IMR-90 (cell line): Measurements from ENCODE around the gene GRIN1. TPM values are rescaled to one million over a fixed set of nuclear protein-coding genes. Genes with fewer than 3 reads are reported as not detected.

ENCODE experiments used
- ATAC-seq: fragments of 200-7000 bp; cut with Tn5 transposase; 2 replicates; pipeline ENCODE4 v1.9.1; 2020; ENCODE audit warnings: low read depth, mild to moderate bottlenecking, moderate library complexity
- BruUV-seq: library from RNA; stranded (reverse); fragments of 400-500 nt; replicated peaks from 2 replicates; lab custom pipeline; 2021; lab: Mats Ljungman, UMichigan
- CTCF ChIA-PET: fragments of 300-600 bp; formaldehyde crosslinking; extraction: SDS; loops from one replicate; lab custom pipeline; 2021; ENCODE audit warnings: antibody characterized with exemption; lab: Yijun Ruan, JAX
- POLR2A ChIA-PET: fragments of 300-600 bp; sonication (Branson Sonifier 250); formaldehyde crosslinking; loops from one replicate; lab custom pipeline; 2022; ENCODE audit warnings: antibody characterized with exemption; ENCODE audit not compliant: unreplicated experiment; lab: Charles Lee
- DNase-seq: peaks from one replicate; pipeline ENCODE4 v3.0.0; 2013
- H2AFZ ChIP-seq: replicated peaks from 2 replicates; pipeline ENCODE3; 2013; ENCODE audit warnings: low read length, mild to moderate bottlenecking; ENCODE audit not compliant: poor library complexity
- H2AK5ac ChIP-seq: 2 replicates; pipeline ENCODE4 v1.6.1; 2013; ENCODE audit warnings: low read depth, low read length, inconsistent platforms
- H2AK9ac ChIP-seq: replicated peaks from 2 replicates; pipeline ENCODE3; 2013; ENCODE audit warnings: mild to moderate bottlenecking, low read depth, low read length, moderate library complexity; ENCODE audit not compliant: poor library complexity
- H2BK120ac ChIP-seq: 2 replicates; pipeline ENCODE4 v1.6.1; 2013; ENCODE audit warnings: low read depth, low read length, inconsistent platforms
- H2BK15ac ChIP-seq: 3 replicates; pipeline ENCODE4 v1.6.1; 2013; ENCODE audit warnings: low read depth, low read length, inconsistent platforms
- H2BK20ac ChIP-seq: 2 replicates; pipeline ENCODE4 v1.6.1; 2013; ENCODE audit warnings: low read depth, mild to moderate bottlenecking, inconsistent platforms, low read length, moderate library complexity
- H2BK5ac ChIP-seq: 2 replicates; pipeline ENCODE4 v1.6.1; 2013; ENCODE audit warnings: mild to moderate bottlenecking, low read depth, low read length, inconsistent platforms; ENCODE audit not compliant: poor library complexity, severe bottlenecking
- H3K14ac ChIP-seq: replicated peaks from 2 replicates; pipeline ENCODE4 v1.6.1; 2013; ENCODE audit warnings: low read depth, low read length, inconsistent platforms
- H3K18ac ChIP-seq: 2 replicates; pipeline ENCODE4 v1.6.1; 2013; ENCODE audit warnings: low read depth, low read length, control low read depth
- H3K23ac ChIP-seq: 2 replicates; pipeline ENCODE4 v1.6.1; 2013; ENCODE audit warnings: low read depth, low read length, inconsistent platforms
- H3K27ac ChIP-seq: 2 replicates; pipeline ENCODE4 v1.5.1; 2013; ENCODE audit warnings: mild to moderate bottlenecking, control low read depth, low read length; ENCODE audit not compliant: insufficient read depth
- H3K27me3 ChIP-seq: 2 replicates; pipeline ENCODE4 v1.6.1; 2013; ENCODE audit warnings: low read length; ENCODE audit not compliant: control insufficient read depth, insufficient read depth
- H3K36me3 ChIP-seq: 2 replicates; pipeline ENCODE4 v1.6.1; 2013; ENCODE audit warnings: low read length, mixed read lengths; ENCODE audit not compliant: control insufficient read depth, insufficient read depth
- H3K4ac ChIP-seq: 2 replicates; pipeline ENCODE4 v1.6.1; 2013; ENCODE audit warnings: low read depth, low read length, inconsistent platforms
- H3K4me1 ChIP-seq: 2 replicates; pipeline ENCODE4 v1.6.1; 2013; ENCODE audit warnings: low read length, mixed read lengths; ENCODE audit not compliant: control insufficient read depth, insufficient read depth
- H3K4me2 ChIP-seq: 2 replicates; pipeline ENCODE4 v1.6.1; 2013; ENCODE audit warnings: low read depth, mild to moderate bottlenecking, control low read depth, low read length, moderate library complexity
- H3K4me3 ChIP-seq: 2 replicates; pipeline ENCODE4 v1.5.1; 2013; ENCODE audit warnings: low read depth, mild to moderate bottlenecking, control low read depth, low read length, moderate library complexity; ENCODE audit not compliant: insufficient read depth
- H3K56ac ChIP-seq: 2 replicates; pipeline ENCODE4 v1.6.1; 2013; ENCODE audit warnings: low read length, inconsistent platforms; ENCODE audit not compliant: insufficient read depth; ENCODE audit errors: extremely low read depth
- H3K79me1 ChIP-seq, 2 experiments: 2 replicates each; pipeline ENCODE4 v1.6.1; 2013; ENCODE audit warnings: low read length in 2 of 2, inconsistent platforms in 1 of 2, low read depth in 1 of 2
- H3K9ac ChIP-seq: 2 replicates; pipeline ENCODE4 v1.6.1; 2013; ENCODE audit warnings: low read depth, low read length, control low read depth
- H3K9me1 ChIP-seq: 2 replicates; pipeline ENCODE4 v1.6.1; 2013; ENCODE audit warnings: low read length, inconsistent platforms; ENCODE audit not compliant: insufficient read depth
- H3K9me3 ChIP-seq: 2 replicates; pipeline ENCODE4 v1.6.1; 2013; ENCODE audit warnings: low read length; ENCODE audit not compliant: control insufficient read depth, insufficient read depth
- H4K20me1 ChIP-seq: 2 replicates; pipeline ENCODE4 v1.6.1; 2013; ENCODE audit warnings: low read length, inconsistent platforms; ENCODE audit not compliant: insufficient read depth
- H4K5ac ChIP-seq: 2 replicates; pipeline ENCODE4 v1.6.1; 2013; ENCODE audit warnings: mild to moderate bottlenecking, low read depth, low read length, control low read depth
- H4K8ac ChIP-seq, 2 experiments: 2 replicates each; pipeline ENCODE4 v1.6.1; 2013; ENCODE audit warnings: low read depth in 2 of 2, low read length in 2 of 2, control low read depth in 1 of 2, inconsistent platforms in 1 of 2
- H4K91ac ChIP-seq: 2 replicates; pipeline ENCODE4 v1.6.1; 2013; ENCODE audit warnings: low read depth, low read length, inconsistent platforms; ENCODE audit not compliant: insufficient read depth
- CTCF ChIP-seq: conservative IDR thresholded peaks from 2 replicates; pipeline ENCODE4 v1.5.1; 2012; ENCODE audit warnings: mild to moderate bottlenecking, low read depth, low read length, improper control_type of control experiment
- RCOR1 ChIP-seq: IDR thresholded peaks from 2 replicates; pipeline ENCODE4 v1.6.1; 2012; ENCODE audit warnings: mild to moderate bottlenecking, low read length, improper control_type of control experiment; ENCODE audit not compliant: insufficient replicate concordance
- WGBS, 2 experiments: methylation state at CpG; one replicate each; pipeline versions ENCODE4 v1.1.5 to v1.1.7; 2013; ENCODE audit warnings: missing lambda C conversion rate in 2 of 2; ENCODE audit not compliant: insufficient read length in 1 of 2; ENCODE audit errors: extremely low coverage in 2 of 2; 5-methylcytosine and 5-hydroxymethylcytosine counted together
- dilution Hi-C: fragments of 300-500 bp; cut with HindIII; formaldehyde crosslinking; loops from one replicate; pipeline ENCODE4 v1.14.3; 2018; ENCODE audit warnings: low sequenced_read_pairs; ENCODE audit not compliant: unreplicated experiment
- in situ Hi-C: fragments of 300-500 bp; cut with MboI; formaldehyde crosslinking; loops from 3 replicates; pipeline ENCODE4 v1.14.3; 2019; ENCODE audit warnings: low sequenced_read_pairs, inconsistent platforms, mixed read lengths
- intact Hi-C: fragments of 100-400 bp; cut with micrococcal nuclease; formaldehyde crosslinking; loops from 2 replicates; pipeline ENCODE4 v1.10.0; 2022
- polyA plus RNA-seq, 3 experiments: library from polyadenylated mRNA; depleted of rRNA; stranded (reverse); fragments of >200 nt; gene quantifications; 2 replicates each; pipeline ENCODE4 v1.2.3, GENCODE V29; 2012; ENCODE audit warnings: low replicate concordance in 1 of 3
- total RNA-seq: library from RNA; depleted of rRNA; stranded (reverse); fragments of >200 nt; gene quantifications from 2 replicates; pipeline ENCODE4 v1.2.3, GENCODE V29; 2012

GRIN1 gene
- total and polyA plus RNA-seq, 2 of the 4 experiments (the other 2 are of a cell fraction): 0.09 TPM; not detected in 1

GRCh38 chr9:137095664-137096517, 43.1 kb upstream of the GRIN1 start:
- 98% methylated on average over 10 of the region's 30 CpGs; no CpG with 5 or more reads in 1 of the 2 experiments for WGBS, 2 experiments

More at GRCh38 chr9:137095664-137096517, 43.1 kb upstream of the GRIN1 start:
- no peak overlapping the region for H2BK20ac ChIP-seq
- H3K9me1 ChIP-seq: peaks cover 2% of the 10 kb centered on the region; the same call in 1 of the 2 replicates
- ChIA-PET POLR2A (no interaction called here), CTCF (no interaction called here)
- H2AK5ac ChIP-seq: no peak overlapping the region
- peaks cover 6 to 7% of the 10 kb centered on the region in 2 experiments; a peak in 2 of 4 replicates for H3K79me1 ChIP-seq
- H4K5ac ChIP-seq: no peak overlapping the region
- no peak overlapping the region for H3K18ac ChIP-seq
- no peaks in the 10 kb centered on the region for H4K20me1 ChIP-seq
- no peak overlapping the region for H2AK9ac ChIP-seq
- DNase-seq (no peak), ATAC-seq (no peak)
- in situ Hi-C loops (no loop called here), dilution Hi-C loops (no loop called here), intact Hi-C loops (no loop called here)
- no peak overlapping the region for H3K23ac ChIP-seq
- no peak overlapping the region for H3K4me3 ChIP-seq
- H2BK120ac ChIP-seq: no peak overlapping the region
- no peaks in the 10 kb centered on the region for H3K9me3 ChIP-seq
- H3K36me3 ChIP-seq: peaks cover 42% of the 10 kb centered on the region
- H3K56ac ChIP-seq: no peak overlapping the region
- peak overlapping the region; percentile 63 for H2AFZ ChIP-seq
- no peak overlapping the region for H4K8ac ChIP-seq
- no peak overlapping the region for H3K4ac ChIP-seq
- no peak overlapping the region for H3K9ac ChIP-seq
- no peak overlapping the region for H3K27ac ChIP-seq
- no peaks in the 10 kb centered on the region for H3K27me3 ChIP-seq
- BruUV-seq: no TSS peak
- H2BK5ac ChIP-seq: no peak overlapping the region
- H3K4me2 ChIP-seq: no peak overlapping the region
- H4K91ac ChIP-seq: no peak overlapping the region
- no peak overlapping the region for H3K14ac ChIP-seq
- no peak overlapping the region for H2BK15ac ChIP-seq
- H3K4me1 ChIP-seq: no peaks in the 10 kb centered on the region
- TF ChIP-seq CTCF: 0 out of 2 replicates have a peak, but pooled peaks have one; percentile 13
- TF ChIP-seq RCOR1: no peak
